Measurements from ENCODE around the gene PRPF8. TPM values are rescaled to one million over a fixed set of nuclear protein-coding genes. Genes with fewer than 3 reads are reported as not detected.

Gene PRPF8
- total and polyA plus RNA-seq, 2 donors (not counting 1 experiment from before 2014, with no cell fraction given), result 177 to 423 TPM

- Histone ChIP-seq H3K36me3 (replicated peaks in 1 of 2; ENCODE audit: control extremely low read depth in 1 of 2, control insufficient read depth in 1 of 2, extremely low read depth in 1 of 2, insufficient read depth in 2 of 2, low read length in 1 of 2) (peaks cover 0 to 30% of the 10 kb centered on the region in 2 experiments), H3K4me3 (ENCODE audit: control extremely low read depth in 1 of 5, extremely low read depth in 1 of 5, insufficient read depth in 1 of 5, low read depth in 2 of 5, low read length in 4 of 5) (no peak overlapping the region), H3K27me3 (replicated peaks in 1 of 4; ENCODE audit: control extremely low read depth in 1 of 4, control insufficient read depth in 3 of 4, insufficient read depth in 4 of 4, low read length in 3 of 4) (no peaks in the 10 kb centered on the region), H3K79me2 (ENCODE audit: control insufficient read depth, insufficient read depth, low read length) (peaks cover 72% of the 10 kb centered on the region), H2AFZ (ENCODE audit: insufficient read depth, low read depth, low read length, poor library complexity, severe bottlenecking) (no peak overlapping the region), H4K20me1 (ENCODE audit: control insufficient read depth, insufficient read depth, low read length, poor library complexity, severe bottlenecking) (peaks cover 15% of the 10 kb centered on the region), H3K9me3 (ENCODE audit: control extremely low read depth in 1 of 3, control insufficient read depth in 2 of 3, insufficient read depth in 1 of 3, low read length in 2 of 3) (no peaks in the 10 kb centered on the region), H3K27ac (ENCODE audit: low read length in 2 of 2) (no peak overlapping the region), H3K4me2 (replicated peaks; ENCODE audit: low read depth, low read length, poor library complexity, severe bottlenecking) (peak overlapping the region; percentile 100), H3K9ac (ENCODE audit: low read length) (no peak overlapping the region), H3K4me1 (ENCODE audit: control insufficient read depth in 2 of 2, insufficient read depth in 2 of 2, low read length in 2 of 2) (peaks cover 31 to 38% of the 10 kb centered on the region in 2 donors)
- Mint-ChIP-seq H3K4me1 (peaks cover 33% of the 10 kb centered on the region), H3K27me3 (no peaks in the 10 kb centered on the region), H3K27ac (no peak overlapping the region), H3K4me3 (peak overlapping the region; percentile 94), H3K9me3 (ENCODE audit: insufficient read depth) (no peaks in the 10 kb centered on the region)
- ATAC-seq (ENCODE audit: low read depth), result no peak
- intact Hi-C loops (cut with micrococcal nuclease), result loop anchor here (5.0 kb wide), 1 partner anchor 777 kb away; the partner anchor contains the start of gene MNT
- ChIA-PET CTCF (interaction anchor here (0.9 to 10.4 kb wide), 4 partner anchors 8 to 51 kb away, joined by 3 to 326 read pairs (median 69); partner anchors contain the start of genes RILP and SCARF1), POLR2A (interaction anchor here (0.6 to 6.3 kb wide), 6 partner anchors 8 to 205 kb away, joined by 3 to 67 read pairs (median 4); partner anchors contain the start of genes RPA1 and SMYD4)
- 45% methylated on average over 14 of the region's 14 CpGs for WGBS (ENCODE audit: insufficient coverage)
- no peak for DNase-seq
- TF ChIP-seq EZH2 (IDR thresholded peaks at IDR 0.05; ENCODE audit: borderline replicate concordance, insufficient read depth, low read depth, low read length, poor library complexity, severe bottlenecking) (no peak), CTCF (IDR thresholded peaks at IDR 0.05) (no peak)
Measured at GRCh38 chr17:1625053-1625452, 59.6 kb downstream of the PRPF8 start.

GRCh38 chr17:1624650-1625049 is 60.0 kb downstream of the PRPF8 start:
- no peak overlapping the region for H3K27ac ChIP-seq (ENCODE audit: low read length in 2 of 2)
- H4K20me1 ChIP-seq (ENCODE audit: control insufficient read depth, insufficient read depth, low read length, poor library complexity, severe bottlenecking), result peaks cover 16% of the 10 kb centered on the region
- no peak for DNase-seq
- ATAC-seq (ENCODE audit: low read depth), result no peak
- no peak overlapping the region for H3K9ac ChIP-seq (ENCODE audit: low read length)
- no peak overlapping the region for H2AFZ ChIP-seq (ENCODE audit: insufficient read depth, low read depth, low read length, poor library complexity, severe bottlenecking)
- H3K36me3 ChIP-seq (replicated peaks in 1 of 2; ENCODE audit: control extremely low read depth in 1 of 2, control insufficient read depth in 1 of 2, extremely low read depth in 1 of 2, insufficient read depth in 2 of 2, low read length in 1 of 2), result peaks cover 0 to 30% of the 10 kb centered on the region in 2 experiments
- H3K4me3 ChIP-seq (ENCODE audit: control extremely low read depth in 1 of 5, extremely low read depth in 1 of 5, insufficient read depth in 1 of 5, low read depth in 2 of 5, low read length in 4 of 5), result no peak overlapping the region
- POLR2A ChIA-PET, result interaction anchor here (0.6 to 6.3 kb wide), 4 partner anchors 14 to 205 kb away, joined by 3 to 67 read pairs (median 4); partner anchors contain the start of genes RPA1 and SMYD4
- Mint-ChIP-seq H3K9me3 (ENCODE audit: insufficient read depth) (no peaks in the 10 kb centered on the region), H3K4me1 (peaks cover 30% of the 10 kb centered on the region), H3K27ac (peak overlapping the region; percentile 63), H3K4me3 (peak overlapping the region; percentile 41), H3K27me3 (no peaks in the 10 kb centered on the region)
- H3K9me3 ChIP-seq (ENCODE audit: control extremely low read depth in 1 of 3, control insufficient read depth in 2 of 3, insufficient read depth in 1 of 3, low read length in 2 of 3), result no peaks in the 10 kb centered on the region
- H3K4me1 ChIP-seq (ENCODE audit: control insufficient read depth in 2 of 2, insufficient read depth in 2 of 2, low read length in 2 of 2), result peaks cover 27 to 34% of the 10 kb centered on the region in 2 donors
- no peaks in the 10 kb centered on the region for H3K27me3 ChIP-seq (replicated peaks in 1 of 4; ENCODE audit: control extremely low read depth in 1 of 4, control insufficient read depth in 3 of 4, insufficient read depth in 4 of 4, low read length in 3 of 4)
- CTCF ChIA-PET, result interaction anchor here (0.9 to 10.4 kb wide), 4 partner anchors 8 to 51 kb away, joined by 3 to 326 read pairs (median 69); partner anchors contain the start of genes RILP and SCARF1
- H3K79me2 ChIP-seq (ENCODE audit: control insufficient read depth, insufficient read depth, low read length), result peaks cover 73% of the 10 kb centered on the region
- 87% methylated on average over 11 of the region's 12 CpGs for WGBS (ENCODE audit: insufficient coverage)
- TF ChIP-seq CTCF (IDR thresholded peaks at IDR 0.05), result no peak
- TF ChIP-seq EZH2 (IDR thresholded peaks at IDR 0.05; ENCODE audit: borderline replicate concordance, insufficient read depth, low read depth, low read length, poor library complexity, severe bottlenecking), result no peak
- intact Hi-C loops (cut with micrococcal nuclease), result loop anchor here (5.0 kb wide), 1 partner anchor 778 kb away; the partner anchor contains the start of gene MNT
- peak overlapping the region; percentile 100 for H3K4me2 ChIP-seq (replicated peaks; ENCODE audit: low read depth, low read length, poor library complexity, severe bottlenecking)

Measured in B cell (primary cell).